GM18858 (cell line): Measurements from ENCODE around the gene OSCP1.
"Not testable (repeated sequence)": the region's sequence is repeated elsewhere in the genome, so short reads cannot be mapped to it uniquely, and the experiment has no call there.

Experiments
- ATAC-seq: cut with Tn5 transposase; IDR thresholded peaks from one replicate; pipeline ENCODE4 v1.9.1; 2021; ENCODE audit not compliant: unreplicated experiment

OSCP1 gene, protein sequence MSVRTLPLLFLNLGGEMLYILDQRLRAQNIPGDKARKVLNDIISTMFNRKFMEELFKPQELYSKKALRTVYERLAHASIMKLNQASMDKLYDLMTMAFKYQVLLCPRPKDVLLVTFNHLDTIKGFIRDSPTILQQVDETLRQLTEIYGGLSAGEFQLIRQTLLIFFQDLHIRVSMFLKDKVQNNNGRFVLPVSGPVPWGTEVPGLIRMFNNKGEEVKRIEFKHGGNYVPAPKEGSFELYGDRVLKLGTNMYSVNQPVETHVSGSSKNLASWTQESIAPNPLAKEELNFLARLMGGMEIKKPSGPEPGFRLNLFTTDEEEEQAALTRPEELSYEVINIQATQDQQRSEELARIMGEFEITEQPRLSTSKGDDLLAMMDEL

DNA sequence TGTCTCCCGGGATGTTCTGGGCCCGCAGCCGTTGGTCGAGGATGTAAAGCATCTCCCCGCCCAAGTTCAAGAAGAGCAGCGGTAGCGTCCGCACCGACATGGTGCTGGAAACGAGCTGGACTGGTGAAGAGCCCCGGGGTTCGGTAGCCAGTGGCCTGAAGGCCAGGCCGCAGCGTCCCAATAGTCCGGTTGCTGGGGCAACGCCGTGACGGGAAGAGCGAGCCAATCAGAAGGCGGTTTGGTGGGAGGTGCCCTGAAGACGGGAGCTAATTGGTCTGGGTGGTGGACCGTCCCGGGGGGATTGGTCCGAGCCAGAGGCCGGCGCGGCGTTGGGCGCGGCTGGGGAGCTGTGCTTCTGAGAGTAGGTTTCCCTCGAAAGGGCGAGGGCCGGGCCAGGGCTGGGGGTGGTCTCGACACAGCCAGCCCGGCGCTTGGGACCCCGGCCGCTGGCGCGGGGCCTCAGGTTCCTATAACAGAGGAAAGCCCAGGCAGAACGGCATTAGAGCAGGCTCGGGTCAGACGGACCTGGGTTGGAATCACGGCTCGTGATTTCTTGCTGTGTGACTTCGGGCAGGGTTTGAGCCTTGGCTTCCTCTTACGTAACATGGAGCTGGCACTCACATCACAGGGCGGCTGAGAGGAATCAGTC, at the start of gene OSCP1:
Gene OSCP1 (minus strand): TSS at position 182 of the 649 bp plus-strand sequence. CDS start 82 bp downstream, at position 100.
- ATAC-seq, result peak; percentile 93

DNA sequence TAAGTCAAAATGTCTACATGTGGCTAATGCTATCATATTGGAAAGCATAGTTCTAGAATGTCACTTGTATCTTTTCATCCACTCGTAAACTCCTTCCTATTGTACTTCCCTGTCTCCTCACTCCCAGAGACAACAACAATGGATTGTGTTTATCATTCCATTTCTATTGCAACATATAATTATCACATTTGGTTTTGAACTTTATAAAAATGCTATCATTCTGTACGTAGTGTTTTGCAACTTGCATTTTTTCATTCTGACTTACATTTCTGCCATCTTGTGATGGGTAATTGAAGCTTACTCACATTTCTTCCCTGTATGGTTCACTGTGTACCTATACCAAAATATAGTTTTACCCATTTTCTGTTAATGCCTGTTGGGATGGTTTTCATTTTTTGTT, 47.0 kb upstream of the OSCP1 start:
- no peak for ATAC-seq

DNA sequence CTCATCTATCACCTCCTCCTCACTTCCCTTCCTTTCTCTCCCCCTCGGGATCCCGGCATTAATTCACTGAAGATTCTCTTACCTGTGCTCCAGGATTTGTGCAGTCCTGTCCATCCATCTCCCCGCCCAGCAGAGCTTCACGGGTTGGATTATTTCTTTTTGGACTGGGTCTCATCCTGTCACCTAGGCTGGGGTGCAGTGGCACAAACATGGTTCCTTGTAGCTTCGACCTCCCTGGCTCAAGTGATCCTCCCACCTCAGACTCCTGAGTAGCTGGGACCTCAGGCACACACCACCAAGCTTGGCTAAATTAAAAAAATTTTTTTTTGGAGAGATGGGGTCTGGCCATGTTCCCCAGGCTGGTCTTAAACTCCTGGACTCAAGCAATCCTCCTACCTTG, 44.7 kb upstream of the OSCP1 start:
- ATAC-seq, result no peak

DNA sequence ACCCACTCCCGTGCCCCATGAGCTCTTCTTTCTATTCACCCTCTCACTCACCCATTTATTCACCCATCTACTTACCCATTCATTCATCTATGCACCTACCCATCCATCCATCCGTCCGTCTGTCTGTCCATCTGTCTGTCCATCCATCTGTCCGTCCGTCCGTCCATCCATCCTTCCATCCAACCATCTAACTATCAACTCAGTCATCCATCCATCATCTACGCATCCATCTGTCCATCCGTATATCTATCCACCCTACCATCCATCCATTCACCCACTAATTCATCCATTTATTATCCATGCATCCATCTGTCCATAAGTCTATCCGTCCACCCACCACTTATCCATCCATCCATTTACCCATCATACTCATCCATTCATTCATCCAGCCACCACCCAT, 43.3 kb upstream of the OSCP1 start:
- ATAC-seq, result no peak

DNA sequence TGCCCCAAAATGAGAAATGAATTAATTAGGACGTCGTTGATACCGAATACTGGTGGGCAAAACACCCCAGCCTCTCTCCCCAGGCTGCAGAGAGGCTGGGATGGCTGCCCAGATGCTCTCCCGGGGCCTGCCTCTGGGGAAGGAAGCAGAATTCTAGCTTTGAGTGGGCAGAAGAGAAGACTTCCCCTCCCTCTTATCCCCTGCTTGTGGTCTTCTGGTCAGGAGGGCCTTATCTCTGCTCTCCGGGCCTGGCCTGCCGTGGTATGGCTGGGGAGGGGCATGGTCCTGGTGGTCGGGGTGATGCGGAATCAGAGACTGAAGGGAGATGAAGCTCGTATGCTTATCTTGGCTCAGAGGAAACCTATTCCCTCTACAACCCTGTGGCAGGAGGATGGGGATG, 42.2 kb upstream of the OSCP1 start:
- ATAC-seq, result no peak

DNA sequence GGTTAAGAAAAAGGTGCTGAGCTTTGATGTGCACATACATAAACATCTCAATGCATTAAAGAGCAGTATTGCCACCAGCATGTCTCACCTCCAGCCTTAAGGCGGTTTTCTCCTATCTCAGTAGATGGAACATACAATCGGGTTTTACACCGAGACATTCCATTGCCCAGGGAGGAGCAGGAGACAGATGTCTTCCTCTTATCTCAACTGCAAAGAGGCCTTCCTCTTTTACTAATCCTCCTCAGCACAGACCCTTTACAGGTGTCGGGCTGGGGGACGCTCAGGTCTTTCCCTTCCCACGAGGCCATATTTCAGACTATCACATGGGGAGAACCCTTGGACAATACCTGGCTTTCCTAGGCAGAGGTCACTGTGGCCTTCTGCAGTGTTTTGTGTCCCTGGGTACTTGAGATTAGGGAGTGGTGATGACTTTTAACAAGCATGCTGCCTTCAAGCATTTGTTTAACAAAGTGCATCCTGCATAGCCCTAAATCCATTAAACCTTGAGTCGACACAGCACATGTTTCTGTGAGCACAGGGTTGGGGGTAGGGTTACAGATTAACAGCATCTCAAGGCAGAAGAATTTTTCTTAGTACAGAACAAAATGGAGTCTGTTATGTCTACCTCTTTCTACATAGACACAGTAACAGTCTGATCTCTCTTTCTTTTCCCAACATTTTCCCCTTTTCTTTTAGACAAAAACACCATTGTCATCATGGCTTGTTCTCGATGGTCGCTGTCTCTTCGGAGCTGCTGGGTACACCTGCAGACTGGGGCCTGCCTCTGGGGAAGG, 39.2 kb upstream of the OSCP1 start:
- not testable (repeated sequence) for ATAC-seq

DNA sequence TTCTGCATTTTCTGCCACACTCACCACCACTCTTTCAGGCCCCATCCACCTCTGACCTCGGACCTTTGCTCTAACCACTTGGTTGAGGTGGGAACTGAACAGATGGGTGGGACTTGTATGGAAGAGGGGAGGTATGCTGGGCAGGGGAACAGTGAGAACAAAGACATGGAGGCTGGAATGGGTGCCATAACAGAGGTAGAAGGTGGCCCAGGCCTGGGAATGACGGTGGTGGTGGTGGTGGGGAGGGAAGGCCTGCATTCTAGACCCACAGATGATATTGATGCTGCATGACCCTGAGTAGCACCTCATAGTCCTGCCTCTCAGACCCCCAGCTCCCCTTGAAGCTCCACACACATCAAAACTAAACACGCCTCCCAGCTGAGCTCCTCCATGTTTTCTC, 37.7 kb upstream of the OSCP1 start:
- no peak for ATAC-seq

DNA sequence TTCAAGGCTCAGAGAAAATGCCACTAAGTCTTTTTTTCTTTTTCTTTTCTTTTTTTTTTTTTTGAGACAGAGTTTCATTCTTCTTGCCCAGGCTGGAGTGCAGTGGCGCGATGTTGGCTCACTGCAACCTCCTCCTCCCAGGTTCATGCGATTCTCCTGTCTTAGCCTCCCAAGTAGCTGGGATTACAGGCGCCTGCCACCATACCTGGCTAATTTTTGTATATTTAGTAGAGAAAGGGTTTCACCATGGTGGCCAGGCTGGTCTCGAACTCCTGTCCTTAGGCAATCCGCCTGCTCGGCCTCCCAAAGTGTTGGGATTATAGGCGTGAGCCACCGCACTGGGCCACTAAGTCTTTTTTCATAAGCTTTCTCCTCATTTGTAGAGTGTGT, 37.1 kb upstream of the OSCP1 start:
- not testable (repeated sequence) for ATAC-seq

DNA sequence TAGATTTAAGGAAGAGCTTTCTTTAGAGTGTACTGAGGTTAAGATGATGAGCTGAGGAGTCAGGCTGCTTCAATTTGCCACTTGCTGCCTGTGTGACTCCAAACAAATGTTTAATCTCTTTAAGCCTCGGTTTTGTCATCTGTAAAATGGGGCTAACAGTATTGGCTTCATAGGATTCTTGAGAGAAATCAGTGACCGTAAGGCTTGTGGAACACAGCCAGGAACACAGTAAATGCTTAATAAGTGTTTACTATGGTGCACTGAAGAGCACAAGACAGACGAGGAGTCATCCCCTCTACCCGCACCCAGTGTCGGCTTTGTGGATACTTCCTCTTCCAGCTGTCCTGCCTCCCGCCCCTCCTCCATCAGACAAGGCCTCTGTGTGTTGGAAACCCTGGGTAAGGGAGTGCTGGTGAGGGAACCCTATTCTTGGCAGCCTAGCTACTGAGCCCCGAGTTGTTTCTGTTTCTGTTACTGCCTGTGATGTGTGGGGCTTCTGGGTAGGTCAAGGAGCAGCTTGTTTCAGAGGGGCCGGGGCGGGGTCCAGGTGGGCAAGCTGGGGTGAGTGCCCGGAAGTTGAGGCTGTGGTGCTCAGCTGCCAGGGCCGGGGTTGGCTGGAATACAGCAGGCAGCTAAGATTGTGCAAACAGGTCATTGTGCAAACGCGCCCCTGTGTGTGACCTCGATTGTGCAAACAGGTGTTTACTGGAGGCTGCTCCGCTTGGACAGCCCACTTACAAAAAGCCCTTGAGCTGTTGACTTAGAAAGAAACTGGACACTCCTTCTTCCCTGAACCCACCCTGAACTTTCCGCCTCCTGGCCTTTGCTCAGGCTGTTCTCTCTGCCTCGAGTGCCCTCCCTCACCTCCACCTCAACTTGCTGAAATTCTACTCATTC, 36.4 kb upstream of the OSCP1 start:
- ATAC-seq, result no peak

DNA sequence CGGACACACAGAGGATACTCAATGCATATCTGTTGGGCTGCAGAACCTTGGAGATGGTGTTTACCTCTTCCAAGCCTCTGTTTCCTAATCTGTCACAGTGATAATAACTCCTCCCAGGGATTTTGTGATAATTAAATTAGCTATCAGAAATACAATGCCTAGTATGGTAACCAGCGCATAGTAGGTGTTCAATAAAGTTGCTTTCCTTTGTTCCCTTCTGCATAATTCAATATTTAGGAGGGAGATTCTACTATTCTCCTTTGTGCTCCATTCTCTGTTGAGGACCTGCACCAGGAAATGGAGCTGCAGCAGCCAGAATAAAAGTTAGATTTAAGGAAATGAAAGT, 35.8 kb upstream of the OSCP1 start:
- ATAC-seq, result no peak

DNA sequence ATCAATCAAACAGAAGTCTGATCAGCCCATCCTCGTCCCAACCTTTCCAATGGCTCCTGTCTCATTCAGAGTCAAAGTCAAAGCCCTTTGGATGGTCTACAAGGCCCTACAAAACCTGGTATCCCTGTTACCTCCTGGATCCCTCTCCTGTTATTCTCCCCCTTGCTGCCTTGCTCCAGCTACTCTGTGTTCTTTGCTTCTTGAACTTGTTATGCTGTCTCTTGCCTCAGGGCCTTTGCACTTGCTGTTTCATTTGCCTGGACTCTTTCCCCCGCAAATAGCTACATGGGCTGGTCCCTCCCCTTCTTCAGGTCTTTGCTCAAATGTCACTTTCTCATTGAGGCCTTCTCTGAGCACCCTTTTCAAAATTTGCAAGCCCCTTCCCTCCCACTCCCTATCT, 33.8 kb upstream of the OSCP1 start:
- ATAC-seq, result no peak

DNA sequence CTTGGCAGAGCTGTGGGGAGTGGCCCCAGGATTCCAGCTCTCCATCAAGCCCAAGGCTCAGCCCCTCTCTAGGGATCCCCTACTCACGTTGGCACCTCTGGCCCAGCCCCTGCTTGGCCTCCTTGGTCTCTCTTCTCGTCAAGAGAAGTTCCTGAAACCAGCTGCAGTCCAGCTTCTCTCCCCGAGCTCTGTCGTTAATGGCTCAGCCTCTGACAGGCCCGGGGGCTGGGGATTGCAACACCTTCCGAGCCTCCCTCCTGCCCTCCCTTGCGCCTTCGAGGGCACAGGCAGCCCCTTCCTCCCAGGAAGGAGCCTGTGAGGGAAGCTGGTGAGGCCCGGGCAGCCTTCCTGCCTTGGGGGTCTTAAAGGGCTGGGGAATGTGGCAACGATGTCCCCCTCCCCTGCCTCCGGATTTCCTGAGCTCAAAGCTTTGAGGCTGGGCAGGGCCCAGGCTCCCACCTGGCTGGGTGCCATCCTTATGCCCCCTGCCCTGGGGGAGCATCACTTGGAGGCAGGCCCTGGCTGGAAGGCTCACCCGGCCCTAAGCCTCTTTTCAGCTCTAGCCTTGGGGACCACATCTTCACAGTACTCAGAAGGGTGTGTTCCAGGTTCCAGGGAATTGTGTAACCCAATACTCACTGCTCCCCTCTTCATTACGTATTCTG, 32.6 kb upstream of the OSCP1 start, which contains the start of gene CSF3R:
Gene CSF3R (minus strand): TSS at position 190 of the 665 bp plus-strand sequence. CDS start 3,417 bp downstream, outside the sequence.
- no peak for ATAC-seq

DNA sequence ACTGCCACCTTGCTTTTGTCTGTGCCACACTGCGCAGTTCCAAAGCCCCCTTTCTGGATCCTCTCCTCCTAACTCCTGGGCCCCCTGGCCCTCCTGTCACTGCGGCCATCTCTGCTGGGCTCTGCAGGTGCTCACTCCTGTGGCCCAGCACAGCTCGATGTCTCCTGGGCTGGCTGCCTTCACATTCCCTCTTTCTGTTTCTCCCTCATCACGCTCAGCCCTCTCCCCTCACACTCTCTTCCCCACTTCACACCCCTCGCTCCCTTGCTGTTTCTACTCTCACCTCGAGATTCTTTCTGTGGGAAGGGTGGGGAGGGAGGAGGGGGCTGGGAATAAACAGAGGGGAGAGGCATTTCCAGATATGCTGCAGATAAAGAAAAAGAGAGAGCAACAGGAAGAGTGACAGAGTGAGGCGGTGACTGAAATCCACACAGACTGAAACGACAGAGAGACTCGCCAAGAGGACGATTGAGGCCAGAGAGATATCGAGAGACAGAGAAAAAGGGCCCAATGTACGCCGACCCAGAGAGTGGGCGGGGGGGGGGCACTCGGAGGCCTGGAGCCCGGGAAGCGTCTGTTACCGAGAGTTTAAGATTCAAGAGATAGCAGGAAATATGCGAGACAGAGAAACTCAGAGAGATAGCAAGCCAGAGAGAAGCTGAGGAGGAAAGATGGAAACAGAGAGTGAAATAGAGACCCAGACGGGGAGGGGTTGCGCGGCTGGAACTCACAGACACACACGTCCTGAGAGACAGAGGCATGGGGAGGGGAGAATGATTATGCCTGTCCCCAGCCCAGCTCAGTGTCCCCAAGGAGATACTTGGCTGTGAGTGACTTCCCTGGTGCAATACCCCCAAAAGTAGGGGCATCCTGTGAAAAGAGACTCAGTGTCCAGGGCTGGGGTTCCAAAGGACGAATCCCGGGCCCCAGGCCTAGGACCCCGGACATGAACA, 31.8 kb upstream of the OSCP1 start:
- no peak for ATAC-seq

DNA sequence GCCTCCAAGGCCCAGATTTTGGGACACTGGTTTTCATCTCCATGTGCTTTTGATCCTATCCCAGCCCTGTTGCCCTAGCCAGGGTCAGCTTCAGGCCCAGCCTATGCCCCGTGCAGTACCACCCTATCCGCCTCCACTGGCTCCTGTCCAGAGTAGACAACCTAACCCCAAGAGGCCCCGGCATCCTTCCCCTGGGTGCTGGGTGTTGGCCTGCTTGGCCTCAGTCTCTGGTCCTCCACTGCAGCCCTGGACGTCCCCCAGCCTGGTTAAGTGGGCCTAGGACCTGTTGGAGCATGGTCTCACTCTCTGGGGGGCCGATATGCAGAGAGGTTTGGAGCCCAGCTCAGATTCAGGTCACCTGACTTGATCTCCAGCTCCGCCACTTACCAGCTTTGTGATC, 30.8 kb upstream of the OSCP1 start:
- ATAC-seq, result no peak

DNA sequence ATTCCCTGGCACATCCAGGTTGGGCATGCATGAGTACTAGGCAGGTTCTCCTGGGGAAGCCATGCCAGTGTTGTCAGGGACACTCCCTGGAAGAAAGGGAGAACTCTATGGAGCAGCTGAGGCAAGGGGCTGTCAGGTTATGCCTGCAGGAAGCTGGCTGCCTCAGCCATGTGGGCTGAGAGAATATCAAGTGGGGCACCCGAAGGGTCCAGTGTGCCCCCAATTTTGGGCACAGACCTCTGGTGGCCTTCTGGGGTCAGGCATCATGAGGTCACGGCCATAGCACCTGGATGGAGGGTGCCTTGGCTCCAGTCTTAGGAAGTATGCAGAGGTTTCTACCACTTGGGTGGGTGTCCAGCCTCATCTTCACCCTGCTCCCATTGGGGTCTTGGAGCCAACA, 29.9 kb upstream of the OSCP1 start:
- ATAC-seq, result no peak

DNA sequence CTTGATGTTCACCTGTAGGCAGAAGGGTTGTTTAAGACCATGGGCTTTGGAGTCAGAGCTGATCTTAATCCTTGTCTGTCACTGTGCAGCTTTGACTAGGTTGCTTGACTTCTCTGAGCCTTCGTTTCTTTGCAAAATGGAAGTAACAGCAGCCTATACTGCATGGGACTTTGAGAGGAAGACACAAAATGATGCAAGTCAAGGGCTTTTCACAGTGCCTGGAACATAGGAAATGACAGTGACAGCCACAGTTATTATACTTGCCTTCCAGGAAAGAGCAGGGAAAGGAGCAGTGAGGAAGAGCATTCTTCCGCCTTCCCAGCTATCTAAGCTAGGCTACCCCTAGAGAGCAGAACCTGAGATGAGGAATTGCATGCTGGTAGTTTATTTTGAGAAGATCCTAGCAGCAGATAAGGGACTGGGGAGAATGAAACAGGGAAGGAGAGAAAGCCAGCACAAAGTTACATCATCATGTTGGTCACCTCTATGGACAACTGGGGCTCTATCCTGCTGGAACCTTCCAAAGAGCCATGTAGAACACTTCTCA, 29.3 kb upstream of the OSCP1 start:
- no peak for ATAC-seq

DNA sequence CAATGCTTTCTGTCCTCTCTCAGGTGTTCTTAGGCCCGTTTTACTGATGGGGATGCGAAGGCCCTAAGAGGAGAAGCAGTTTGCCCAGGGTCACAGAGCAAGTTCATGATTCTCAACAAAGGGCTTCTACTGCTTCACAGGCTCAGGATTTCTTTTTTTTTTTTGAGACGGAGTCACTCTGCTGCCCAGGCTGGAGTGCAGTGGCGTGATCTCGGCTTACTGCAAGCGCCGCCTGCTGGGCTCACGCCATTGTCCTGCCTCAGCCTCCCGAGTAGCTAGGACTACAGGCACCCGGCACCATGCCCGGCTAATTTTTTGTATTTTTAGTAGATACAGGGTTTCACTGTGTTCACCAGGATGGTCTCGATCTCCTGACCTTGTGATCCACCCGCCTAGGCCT, 27.4 kb upstream of the OSCP1 start:
- not testable (repeated sequence) for ATAC-seq

DNA sequence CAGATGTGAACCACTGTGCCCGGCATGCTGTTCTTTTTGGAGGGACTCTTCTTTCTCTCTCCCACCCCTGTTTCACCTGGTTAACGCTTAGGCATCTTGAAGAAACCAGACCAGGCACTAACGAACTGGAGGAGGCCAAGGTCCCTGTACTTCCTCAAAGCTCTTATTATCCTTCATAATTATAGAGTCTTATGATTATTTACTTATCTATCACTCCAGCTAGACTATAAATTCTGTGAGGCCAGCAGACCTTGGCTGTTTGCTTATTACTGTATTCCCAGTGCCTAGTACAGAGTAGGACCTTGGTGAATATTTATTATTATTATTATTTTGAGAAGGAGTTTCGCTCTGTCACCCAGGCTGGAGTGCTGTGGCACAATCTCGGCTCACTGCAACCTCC, 26.7 kb upstream of the OSCP1 start:
- no peak for ATAC-seq
